CD14-positive monocyte (primary cell): ENCODE data around the gene OR2W3. TPM values are rescaled to one million over a fixed set of nuclear protein-coding genes. Genes with fewer than 3 reads are reported as not detected.
A peak's percentile ranks its signal among the peaks of the same experiment; 100 is the strongest.

Experiments
- DNase-seq, 3 donors: peaks; one replicate each; pipeline ENCODE4 v3.0.0-alpha.2; 2011 to 2022
- H2AFZ ChIP-seq: 2 replicates; pipeline ENCODE4 v1.6.0; 2012; ENCODE audit warnings: mild to moderate bottlenecking, low read depth, low read length, inconsistent platforms; ENCODE audit not compliant: insufficient read depth, poor library complexity, severe bottlenecking
- H3K27ac ChIP-seq, 2 donors: 1 replicate in 1 of 2; 2 replicates in 1 of 2; pipeline ENCODE4 v1.5.1; 2012 to 2013; ENCODE audit warnings: low read length in 2 of 2, control low read depth in 1 of 2, inconsistent platforms in 1 of 2, low read depth in 1 of 2, mild to moderate bottlenecking in 1 of 2
- H3K27me3 ChIP-seq, 2 donors: one replicate each; pipeline versions ENCODE4 v1.6.0 to v1.6.1; 2011 to 2013; ENCODE audit warnings: low read length in 2 of 2; ENCODE audit not compliant: control insufficient read depth in 2 of 2, insufficient read depth in 2 of 2
- H3K36me3 ChIP-seq, 2 donors: replicated peaks in 1 of 2; 1 replicate in 1 of 2; 2 replicates in 1 of 2; pipeline versions ENCODE4 v1.5.1 to v1.6.1; 2012 to 2013; ENCODE audit warnings: low read length in 2 of 2, control low read depth in 1 of 2, inconsistent platforms in 1 of 2, mild to moderate bottlenecking in 1 of 2; ENCODE audit not compliant: insufficient read depth in 2 of 2, control insufficient read depth in 1 of 2
- H3K4me1 ChIP-seq, 2 donors: 1 replicate in 1 of 2; 2 replicates in 1 of 2; pipeline versions ENCODE4 v1.5.1 to v1.6.1; 2012 to 2013; ENCODE audit warnings: low read length in 2 of 2, control low read depth in 1 of 2, inconsistent platforms in 1 of 2, mild to moderate bottlenecking in 1 of 2, moderate library complexity in 1 of 2; ENCODE audit not compliant: insufficient read depth in 2 of 2, control insufficient read depth in 1 of 2
- H3K4me2 ChIP-seq: replicated peaks from 2 replicates; pipeline ENCODE3; 2012; ENCODE audit warnings: low read length, moderate library complexity, mild to moderate bottlenecking; ENCODE audit not compliant: poor library complexity, severe bottlenecking; ENCODE audit errors: extremely low read depth
- H3K4me3 ChIP-seq, 3 experiments: fragments of 200-600 bp in 1 of 3; sonication (generic) in 1 of 3; replicated peaks in 1 of 3; 1 replicate in 2 of 3; 2 replicates in 1 of 3; pipeline ENCODE4 v1.5.1; 2011 to 2013; ENCODE audit warnings: low read length in 3 of 3, mild to moderate bottlenecking in 3 of 3, control low read depth in 2 of 3, low read depth in 2 of 3, inconsistent platforms in 1 of 3, moderate library complexity in 1 of 3
- H3K79me2 ChIP-seq: 2 replicates; pipeline ENCODE4 v1.6.0; 2012; ENCODE audit warnings: mild to moderate bottlenecking, control low read depth, inconsistent platforms, low read length, moderate library complexity; ENCODE audit not compliant: insufficient read depth
- H3K9ac ChIP-seq: 2 replicates; pipeline ENCODE4 v1.6.0; 2017; ENCODE audit warnings: low read length, mild to moderate bottlenecking; ENCODE audit not compliant: insufficient read depth, poor library complexity, severe bottlenecking
- H3K9me3 ChIP-seq, 2 donors: replicated peaks in 1 of 2; 1 replicate in 1 of 2; 2 replicates in 1 of 2; pipeline versions ENCODE4 v1.5.1 to v1.6.1; 2012 to 2013; ENCODE audit warnings: low read length in 2 of 2, control low read depth in 1 of 2; ENCODE audit not compliant: control insufficient read depth in 1 of 2, insufficient read depth in 1 of 2
- H4K20me1 ChIP-seq: 2 replicates; pipeline ENCODE4 v1.6.0; 2012; ENCODE audit warnings: mild to moderate bottlenecking, low read length, control low read depth, moderate library complexity; ENCODE audit not compliant: insufficient read depth
- H3K27ac Mint-ChIP-seq, 7 donors: one replicate each; pipeline ENCODE4 v1.8.0; 2020; ENCODE audit warnings: mild to moderate bottlenecking in 7 of 7, mixed read lengths in 7 of 7, moderate library complexity in 6 of 7, inconsistent platforms in 2 of 7
- H3K27me3 Mint-ChIP-seq, 3 donors: one replicate each; pipeline ENCODE4 v1.8.0; 2021 to 2022; ENCODE audit warnings: low read depth in 3 of 3, mild to moderate bottlenecking in 3 of 3, mixed read lengths in 3 of 3, moderate library complexity in 3 of 3, inconsistent platforms in 1 of 3
- H3K36me3 Mint-ChIP-seq, 2 donors: one replicate each; pipeline ENCODE4 v1.8.0; 2020; ENCODE audit warnings: mixed read lengths in 2 of 2, inconsistent platforms in 1 of 2, mild to moderate bottlenecking in 1 of 2
- H3K4me1 Mint-ChIP-seq: one replicate; pipeline ENCODE4 v1.8.0; 2020; ENCODE audit warnings: mild to moderate bottlenecking, mixed read lengths
- H3K4me3 Mint-ChIP-seq, 2 donors: one replicate each; pipeline ENCODE4 v1.8.0; 2020; ENCODE audit warnings: mild to moderate bottlenecking in 2 of 2, mixed read lengths in 2 of 2, moderate library complexity in 1 of 2
- H3K9me3 Mint-ChIP-seq, 7 donors: one replicate each; pipeline ENCODE4 v1.8.0; 2020 to 2022; ENCODE audit warnings: mixed read lengths in 7 of 7, mild to moderate bottlenecking in 6 of 7, moderate library complexity in 6 of 7, inconsistent platforms in 2 of 7
- WGBS: methylation state at CpG from one replicate; pipeline ENCODE4 v1.1.5; 2013; ENCODE audit warnings: missing lambda C conversion rate; ENCODE audit not compliant: insufficient coverage; 5-methylcytosine and 5-hydroxymethylcytosine counted together
- intact Hi-C, 2 donors: fragments of 100-400 bp; cut with micrococcal nuclease; formaldehyde crosslinking; loops; one replicate each; pipeline versions ENCODE4 v1.15.0 to v1.15.1; 2023
- polyA plus RNA-seq, 3 donors: library from polyadenylated mRNA; depleted of rRNA in 1 of 3; unstranded in 2 of 3; stranded (reverse) in 1 of 3; fragments of 300-500 nt in 2 of 3; fragments of >200 nt in 1 of 3; fragmentation: Illumina TruSeq in 2 of 3; gene quantifications; 1 replicate in 2 of 3; 2 replicates in 1 of 3; pipeline ENCODE4 v1.2.3, GENCODE V29; 2012 to 2021
- TF ChIP-seq, protein P1 (sequence below): fragments of 200-600 bp; IDR thresholded peaks from one replicate; pipeline ENCODE4 v1.8.0; 2022; ENCODE audit warnings: antibody characterized with exemption, mild to moderate bottlenecking

OR2W3 gene
- polyA plus RNA-seq, 3 donors: 0.09 to 0.31 TPM; not detected in 1

DNA sequence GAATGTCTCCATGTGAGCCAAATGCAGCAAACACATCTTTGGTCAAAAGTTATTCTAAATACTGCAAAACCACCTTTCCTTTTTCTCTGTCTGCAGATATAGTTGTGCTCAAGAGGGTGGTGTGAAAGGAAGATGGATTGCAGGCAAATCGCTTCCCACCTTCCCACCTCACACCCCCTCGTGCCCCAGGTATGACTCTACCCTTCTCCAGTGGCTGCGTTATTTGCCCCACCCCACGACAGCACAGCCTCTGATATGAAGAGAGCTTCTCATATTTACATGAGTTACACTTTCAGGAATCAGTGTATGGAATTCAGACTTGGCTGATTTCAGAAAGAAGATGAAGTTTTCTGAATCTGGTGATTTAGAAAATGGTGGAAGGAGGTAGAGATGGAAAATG lies 32.6 kb upstream of the OR2W3 start:
- Histone ChIP-seq H3K27ac (no peak overlapping the region), H2AFZ (no peak overlapping the region), H3K4me2 (no peak overlapping the region), H3K27me3 (peaks cover 0 to 7% of the 10 kb centered on the region in 2 donors), H3K9me3 (no peaks in the 10 kb centered on the region), H3K4me3 (no peak overlapping the region), H4K20me1 (no peaks in the 10 kb centered on the region), H3K36me3 (peaks cover under 1 to 27% of the 10 kb centered on the region in 2 donors), H3K4me1 (peaks cover 5 to 6% of the 10 kb centered on the region in 2 donors), H3K9ac (no peak overlapping the region), H3K79me2 (no peaks in the 10 kb centered on the region)
- Mint-ChIP-seq H3K36me3 (peaks cover 2 to 28% of the 10 kb centered on the region in 2 donors), H3K4me1 (peaks cover 13% of the 10 kb centered on the region), H3K27ac (no peak overlapping the region), H3K27me3 (peaks cover 6 to 14% (median 13%) of the 10 kb centered on the region in 3 donors), H3K9me3 (peaks cover 0 to 5% (median 0%) of the 10 kb centered on the region in 7 donors), H3K4me3 (no peak overlapping the region)
- no CpG with 5 or more reads among the region's 4 CpGs for WGBS
- intact Hi-C loops: no loop called here
- no peak for DNase-seq
- TF ChIP-seq, protein P1, sequence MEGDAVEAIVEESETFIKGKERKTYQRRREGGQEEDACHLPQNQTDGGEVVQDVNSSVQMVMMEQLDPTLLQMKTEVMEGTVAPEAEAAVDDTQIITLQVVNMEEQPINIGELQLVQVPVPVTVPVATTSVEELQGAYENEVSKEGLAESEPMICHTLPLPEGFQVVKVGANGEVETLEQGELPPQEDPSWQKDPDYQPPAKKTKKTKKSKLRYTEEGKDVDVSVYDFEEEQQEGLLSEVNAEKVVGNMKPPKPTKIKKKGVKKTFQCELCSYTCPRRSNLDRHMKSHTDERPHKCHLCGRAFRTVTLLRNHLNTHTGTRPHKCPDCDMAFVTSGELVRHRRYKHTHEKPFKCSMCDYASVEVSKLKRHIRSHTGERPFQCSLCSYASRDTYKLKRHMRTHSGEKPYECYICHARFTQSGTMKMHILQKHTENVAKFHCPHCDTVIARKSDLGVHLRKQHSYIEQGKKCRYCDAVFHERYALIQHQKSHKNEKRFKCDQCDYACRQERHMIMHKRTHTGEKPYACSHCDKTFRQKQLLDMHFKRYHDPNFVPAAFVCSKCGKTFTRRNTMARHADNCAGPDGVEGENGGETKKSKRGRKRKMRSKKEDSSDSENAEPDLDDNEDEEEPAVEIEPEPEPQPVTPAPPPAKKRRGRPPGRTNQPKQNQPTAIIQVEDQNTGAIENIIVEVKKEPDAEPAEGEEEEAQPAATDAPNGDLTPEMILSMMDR: no peak

DNA sequence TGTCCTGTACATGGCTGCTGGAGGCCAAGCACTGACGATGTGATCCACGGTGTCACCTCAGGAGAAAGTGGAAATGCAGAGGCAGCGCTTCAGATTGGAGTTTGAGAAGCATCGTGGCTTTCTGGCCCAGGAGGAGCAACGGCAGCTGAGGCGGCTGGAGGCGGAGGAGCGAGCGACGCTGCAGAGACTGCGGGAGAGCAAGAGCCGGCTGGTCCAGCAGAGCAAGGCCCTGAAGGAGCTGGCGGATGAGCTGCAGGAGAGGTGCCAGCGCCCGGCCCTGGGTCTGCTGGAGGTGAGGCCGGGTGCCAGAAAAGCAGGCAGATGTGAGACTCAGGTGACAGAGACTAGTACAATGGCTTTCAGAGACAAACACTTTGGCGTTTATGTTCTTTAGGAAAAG lies 30.7 kb upstream of the OR2W3 start:
- Histone ChIP-seq H3K27ac (no peak overlapping the region), H3K9ac (no peak overlapping the region), H3K9me3 (no peaks in the 10 kb centered on the region), H4K20me1 (no peaks in the 10 kb centered on the region), H3K4me3 (no peak overlapping the region), H3K27me3 (no peaks in the 10 kb centered on the region), H3K4me1 (no peaks in the 10 kb centered on the region), H2AFZ (no peak overlapping the region), H3K36me3 (peaks cover 7 to 46% of the 10 kb centered on the region in 2 donors), H3K79me2 (no peaks in the 10 kb centered on the region), H3K4me2 (no peak overlapping the region)
- peaks cover 0 to 9% (median 1%) of the 10 kb centered on the region in 7 donors for H3K9me3 Mint-ChIP-seq
- intact Hi-C loops: no loop called here
- 93% methylated on average over 17 of the region's 17 CpGs for WGBS
- H3K27me3 Mint-ChIP-seq: peaks cover 0 to 3% (median 3%) of the 10 kb centered on the region in 3 donors
- H3K4me1 Mint-ChIP-seq: no peaks in the 10 kb centered on the region
- TF ChIP-seq, protein P1: no peak
- H3K4me3 Mint-ChIP-seq: no peak overlapping the region
- H3K36me3 Mint-ChIP-seq: peaks cover 8 to 45% of the 10 kb centered on the region in 2 donors
- H3K27ac Mint-ChIP-seq: peak overlapping the region in 2 of 7 donors; percentile 19 to 23
- DNase-seq: no peak
